HepG2 (cell line): ENCODE data around the gene UBL7. TPM values are rescaled to one million over a fixed set of nuclear protein-coding genes. Genes with fewer than 3 reads are reported as not detected.

Experiments used
- ASH2L ChIP-seq: fragments of 300-600, 200-600 bp; sonication (generic); IDR thresholded peaks from 2 replicates; pipeline ENCODE4 v1.7.0; 2017; ENCODE audit warnings: low read depth, mild to moderate bottlenecking, moderate library complexity, mixed read lengths, low read length; ENCODE audit not compliant: insufficient read length
- CHD2 ChIP-seq: IDR thresholded peaks from 2 replicates; pipeline ENCODE4 v1.6.1; 2011; ENCODE audit warnings: low read depth, low read length, improper control_type of control experiment
- DR1 ChIP-seq: sonication (generic); formaldehyde crosslinking; IDR thresholded peaks from 2 replicates; pipeline ENCODE4 v1.8.0; 2021; ENCODE audit warnings: mild to moderate bottlenecking, missing genetic modification reagents, inconsistent platforms
- FOXP4 ChIP-seq: sonication (generic); formaldehyde crosslinking; IDR thresholded peaks from 2 replicates; pipeline ENCODE4 v1.4.0; 2020; ENCODE audit warnings: missing genetic modification reagents
- HOXA5 ChIP-seq: sonication (generic); formaldehyde crosslinking; IDR thresholded peaks from 2 replicates; pipeline ENCODE4 v1.4.0; 2020; ENCODE audit warnings: missing genetic modification reagents
- JARID2 ChIP-seq: sonication (generic); formaldehyde crosslinking; IDR thresholded peaks from 2 replicates; pipeline ENCODE4 v1.8.1; 2023; ENCODE audit warnings: missing genetic modification reagents, inconsistent platforms; ENCODE audit not compliant: insufficient replicate concordance
- MTF2 ChIP-seq: sonication (generic); formaldehyde crosslinking; IDR thresholded peaks from 2 replicates; pipeline ENCODE4 v1.5.0; 2020; ENCODE audit warnings: missing genetic modification reagents, borderline replicate concordance
- MXD3 ChIP-seq: IDR thresholded peaks from 2 replicates; pipeline ENCODE4 v1.6.1; 2016; ENCODE audit warnings: mild to moderate bottlenecking, missing biosample characterization, missing genetic modification reagents
- NR2C2 ChIP-seq: sonication (generic); formaldehyde crosslinking; IDR thresholded peaks from 2 replicates; pipeline ENCODE4 v1.4.0; 2020; ENCODE audit warnings: missing genetic modification reagents, mild to moderate bottlenecking, moderate library complexity, borderline replicate concordance
- PATZ1 ChIP-seq: sonication (generic); formaldehyde crosslinking; IDR thresholded peaks from 2 replicates; pipeline ENCODE4 v1.4.0; 2020; ENCODE audit warnings: missing genetic modification reagents
- PHB2 ChIP-seq: fragments of 450-650 bp; IDR thresholded peaks from 2 replicates; pipeline ENCODE4 v1.6.1; 2018; ENCODE audit not compliant: partially characterized antibody
- RARA ChIP-seq: IDR thresholded peaks from 2 replicates; pipeline ENCODE4 v1.6.1; 2016; ENCODE audit warnings: missing genetic modification reagents, missing compliant biosample characterization
- RXRB ChIP-seq: IDR thresholded peaks from 2 replicates; pipeline ENCODE4 v1.6.1; 2016; ENCODE audit warnings: borderline replicate concordance, missing genetic modification reagents, missing compliant biosample characterization
- SIX1 ChIP-seq: sonication (generic); formaldehyde crosslinking; IDR thresholded peaks from 2 replicates; pipeline ENCODE4 v1.4.0; 2020; ENCODE audit warnings: missing genetic modification reagents, borderline replicate concordance
- SMYD3 ChIP-seq: sonication (generic); formaldehyde crosslinking; IDR thresholded peaks from 2 replicates; pipeline ENCODE4 v1.8.1; 2023; ENCODE audit warnings: mild to moderate bottlenecking, missing genetic modification reagents
- SP5 ChIP-seq: IDR thresholded peaks from 2 replicates; pipeline ENCODE4 v1.6.1; 2016; ENCODE audit warnings: low read depth, borderline replicate concordance
- SRY ChIP-seq: sonication (generic); formaldehyde crosslinking; IDR thresholded peaks from 2 replicates; pipeline ENCODE4 v1.8.0; 2022; ENCODE audit warnings: mild to moderate bottlenecking, missing genetic modification reagents
- TOE1 ChIP-seq: sonication (generic); formaldehyde crosslinking; IDR thresholded peaks from 2 replicates; pipeline ENCODE4 v1.4.0; 2020; ENCODE audit warnings: mild to moderate bottlenecking, missing genetic modification reagents
- ZBTB38 ChIP-seq: sonication (generic); formaldehyde crosslinking; IDR thresholded peaks from 2 replicates; pipeline ENCODE4 v1.5.1; 2020; ENCODE audit warnings: mild to moderate bottlenecking, missing genetic modification reagents
- ZNF430 ChIP-seq: sonication (generic); formaldehyde crosslinking; IDR thresholded peaks from 2 replicates; pipeline ENCODE4 v1.9.0; 2021; ENCODE audit warnings: mild to moderate bottlenecking, missing genetic modification reagents
- ZNF552 ChIP-seq: sonication (generic); formaldehyde crosslinking; IDR thresholded peaks from 2 replicates; pipeline ENCODE4 v1.9.0; 2022; ENCODE audit warnings: missing genetic modification reagents, mild to moderate bottlenecking, borderline replicate concordance
- ZNF563 ChIP-seq: sonication (generic); formaldehyde crosslinking; IDR thresholded peaks from 2 replicates; pipeline ENCODE4 v1.8.0; 2022; ENCODE audit warnings: mild to moderate bottlenecking, moderate library complexity, missing genetic modification reagents
- ZNF564 ChIP-seq: sonication (generic); formaldehyde crosslinking; IDR thresholded peaks from 2 replicates; pipeline ENCODE4 v1.8.1; 2023; ENCODE audit warnings: mild to moderate bottlenecking, missing genetic modification reagents
- ZNF605 ChIP-seq: sonication (generic); formaldehyde crosslinking; IDR thresholded peaks from 2 replicates; pipeline ENCODE4 v1.8.0; 2022; ENCODE audit warnings: mild to moderate bottlenecking, missing genetic modification reagents
- ZNF740 ChIP-seq: sonication (generic); formaldehyde crosslinking; IDR thresholded peaks from 2 replicates; pipeline ENCODE4 v1.4.0; 2020; ENCODE audit warnings: missing genetic modification reagents
- ZNF781 ChIP-seq: sonication (generic); formaldehyde crosslinking; IDR thresholded peaks from 2 replicates; pipeline ENCODE4 v1.5.1; 2020; ENCODE audit warnings: borderline replicate concordance, mild to moderate bottlenecking, missing genetic modification reagents; ENCODE audit errors: not compliant biosample characterization
- polyA plus RNA-seq, 8 experiments: library from polyadenylated mRNA; depleted of rRNA in 3 of 8; stranded (reverse) in 7 of 8; unstranded in 1 of 8; fragments of >200 nt; fragmentation: Illumina TruSeq in 4 of 8; extraction: Trizol in 4 of 8; gene quantifications; 2 replicates each; pipeline versions ENCODE4 v1.2.1 to v1.2.3, GENCODE V29; 2011 to 2016; ENCODE audit warnings: low read depth in 4 of 8, missing spikeins in 1 of 8, mixed read lengths in 1 of 8; ENCODE audit not compliant: insufficient read depth in 1 of 8
- total RNA-seq, 5 experiments: library from RNA; depleted of rRNA; stranded (reverse); fragments of >200 nt; fragmentation: Illumina TruSeq; extraction: Trizol; gene quantifications; 2 replicates each; pipeline ENCODE4 v1.2.3, GENCODE V29; 2016; ENCODE audit warnings: low read depth in 1 of 5

UBL7 gene
- total and polyA plus RNA-seq, 2 of the 13 experiments (the other 11 are each of a cell fraction or from before 2014, with no cell fraction given) = 55.0 to 63.5 TPM

GRCh38 chr15:74427607-74428441, 33.1 kb downstream of the UBL7 start (continued):
- TF ChIP-seq ASH2L (no peak), ZBTB38 (CRISPR knock-in tag) (no peak), PHB2 (no peak), NR2C2 (CRISPR knock-in tag) (peak; percentile 51; the same call in 1 of the 2 replicates), RARA (CRISPR knock-in tag) (peak; percentile 21; the same call in 1 of the 2 replicates), ZNF552 (CRISPR knock-in tag) (no peak), HOXA5 (CRISPR knock-in tag) (no peak), ZNF563 (CRISPR knock-in tag) (no peak), MTF2 (no peak), JARID2 (no peak), SIX1 (no peak), ZNF781 (CRISPR knock-in tag) (no peak), ZNF430 (CRISPR knock-in tag) (0 out of 2 replicates have a peak, but pooled peaks have one; percentile 5), CHD2 (no peak), DR1 (no peak), FOXP4 (CRISPR knock-in tag) (0 out of 2 replicates have a peak, but pooled peaks have one; percentile 25), SP5 (0 out of 2 replicates have a peak, but pooled peaks have one; percentile 29), PATZ1 (CRISPR knock-in tag) (peak; percentile 76), ZNF605 (0 out of 2 replicates have a peak, but pooled peaks have one; percentile 43), SMYD3 (CRISPR knock-in tag) (no peak), ZNF564 (CRISPR knock-in tag) (no peak), MXD3 (CRISPR knock-in tag) (no peak), SRY (CRISPR knock-in tag) (no peak), ZNF740 (CRISPR knock-in tag) (no peak), TOE1 (CRISPR knock-in tag) (no peak), RXRB (CRISPR knock-in tag) (no peak)
